Measurements from ENCODE around the gene POMGNT2. TPM values are rescaled to one million over a fixed set of nuclear protein-coding genes. Genes with fewer than 3 reads are reported as not detected.

POMGNT2 gene
- total and polyA plus RNA-seq, 2 donors (not counting 1 experiment from before 2014, with no cell fraction given): 7.9 to 12.7 TPM

DNA sequence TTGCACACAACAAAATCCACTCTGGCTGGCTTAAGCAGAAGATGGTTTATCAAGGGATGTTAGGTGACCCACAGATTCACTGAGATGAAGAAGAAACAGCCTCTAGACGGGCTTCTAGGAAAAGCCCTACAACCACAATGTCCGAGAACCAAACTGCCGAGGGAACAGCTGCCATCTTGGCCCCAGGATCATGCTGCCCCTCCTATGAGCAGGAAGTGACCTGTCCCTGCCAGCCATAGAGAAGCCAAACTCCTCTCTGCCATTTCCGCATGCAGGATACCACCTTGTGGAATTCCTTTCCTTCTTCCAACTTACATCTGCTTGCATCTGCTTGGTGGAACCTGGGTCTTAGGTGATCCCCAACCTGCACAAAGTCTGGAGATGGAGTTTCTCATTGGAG, 11.4 kb upstream of the POMGNT2 start:
- H3K4me2 ChIP-seq (ENCODE audit: extremely low read depth, insufficient read depth, low read length): no peak overlapping the region
- H3K36me3 ChIP-seq (ENCODE audit: control insufficient read depth, insufficient read depth, low read length): no peaks in the 10 kb centered on the region
- H3K4me3 ChIP-seq (replicated peaks in 1 of 4; ENCODE audit: control extremely low read depth in 1 of 4, insufficient read depth in 1 of 4, low read depth in 3 of 4, low read length in 4 of 4): no peak overlapping the region
- H2AFZ ChIP-seq (ENCODE audit: low read length): no peak overlapping the region
- H3K27ac ChIP-seq (ENCODE audit: insufficient read depth, low read length): no peak overlapping the region
- H3K79me2 ChIP-seq (ENCODE audit: control insufficient read depth, insufficient read depth, low read length): no peaks in the 10 kb centered on the region
- peaks cover 4% of the 10 kb centered on the region for H3K27me3 ChIP-seq (ENCODE audit: control insufficient read depth, insufficient read depth, low read length)
- H4K20me1 ChIP-seq (ENCODE audit: control insufficient read depth, extremely low read depth, insufficient read depth, low read length): no peaks in the 10 kb centered on the region
- H3K4me1 ChIP-seq (ENCODE audit: control insufficient read depth, extremely low read depth, insufficient read depth, low read length): no peaks in the 10 kb centered on the region
- no peak for DNase-seq (ENCODE audit: low read depth in 2 of 2)
- TF ChIP-seq, protein P1, sequence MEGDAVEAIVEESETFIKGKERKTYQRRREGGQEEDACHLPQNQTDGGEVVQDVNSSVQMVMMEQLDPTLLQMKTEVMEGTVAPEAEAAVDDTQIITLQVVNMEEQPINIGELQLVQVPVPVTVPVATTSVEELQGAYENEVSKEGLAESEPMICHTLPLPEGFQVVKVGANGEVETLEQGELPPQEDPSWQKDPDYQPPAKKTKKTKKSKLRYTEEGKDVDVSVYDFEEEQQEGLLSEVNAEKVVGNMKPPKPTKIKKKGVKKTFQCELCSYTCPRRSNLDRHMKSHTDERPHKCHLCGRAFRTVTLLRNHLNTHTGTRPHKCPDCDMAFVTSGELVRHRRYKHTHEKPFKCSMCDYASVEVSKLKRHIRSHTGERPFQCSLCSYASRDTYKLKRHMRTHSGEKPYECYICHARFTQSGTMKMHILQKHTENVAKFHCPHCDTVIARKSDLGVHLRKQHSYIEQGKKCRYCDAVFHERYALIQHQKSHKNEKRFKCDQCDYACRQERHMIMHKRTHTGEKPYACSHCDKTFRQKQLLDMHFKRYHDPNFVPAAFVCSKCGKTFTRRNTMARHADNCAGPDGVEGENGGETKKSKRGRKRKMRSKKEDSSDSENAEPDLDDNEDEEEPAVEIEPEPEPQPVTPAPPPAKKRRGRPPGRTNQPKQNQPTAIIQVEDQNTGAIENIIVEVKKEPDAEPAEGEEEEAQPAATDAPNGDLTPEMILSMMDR (conservative IDR thresholded peaks at IDR 0.05 in 1 of 2, IDR thresholded peaks at IDR 0.05 in 1 of 2; ENCODE audit: low read depth in 1 of 2, low read length in 2 of 2): no peak
- no peak for TF ChIP-seq EZH2 (IDR thresholded peaks at IDR 0.05; ENCODE audit: low read length, missing control alignments)
- no peak overlapping the region for H3K9ac ChIP-seq (ENCODE audit: insufficient read depth, low read length)
- H3K9me3 ChIP-seq (ENCODE audit: control insufficient read depth, insufficient read depth, low read depth, low read length): no peaks in the 10 kb centered on the region

DNA sequence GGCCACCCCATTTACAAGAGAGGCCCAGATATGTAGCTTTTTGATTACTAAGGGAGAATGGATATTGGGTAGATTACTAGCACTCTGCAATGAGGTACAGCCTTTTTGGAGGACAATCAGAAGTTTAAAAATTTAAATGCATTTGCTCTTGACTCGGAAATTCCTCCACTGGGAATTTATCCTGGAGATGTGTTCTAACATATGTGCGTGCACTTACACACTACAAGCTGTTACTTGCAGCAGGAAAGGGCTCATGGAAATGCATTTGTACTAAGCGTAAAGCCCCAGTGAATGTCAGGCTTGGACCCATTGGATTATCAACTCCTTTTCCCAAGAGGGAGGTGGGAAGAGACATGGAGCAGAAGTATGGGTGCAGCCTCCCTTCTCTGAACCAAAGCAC, 7.8 kb upstream of the POMGNT2 start:
- Histone ChIP-seq H3K4me2 (ENCODE audit: extremely low read depth, insufficient read depth, low read length) (no peak overlapping the region), H3K9ac (ENCODE audit: insufficient read depth, low read length) (no peak overlapping the region), H2AFZ (ENCODE audit: low read length) (no peak overlapping the region), H3K79me2 (ENCODE audit: control insufficient read depth, insufficient read depth, low read length) (no peaks in the 10 kb centered on the region), H3K27me3 (ENCODE audit: control insufficient read depth, insufficient read depth, low read length) (no peaks in the 10 kb centered on the region), H3K27ac (ENCODE audit: insufficient read depth, low read length) (no peak overlapping the region), H3K4me1 (ENCODE audit: control insufficient read depth, extremely low read depth, insufficient read depth, low read length) (no peaks in the 10 kb centered on the region), H3K4me3 (replicated peaks in 1 of 4; ENCODE audit: control extremely low read depth in 1 of 4, insufficient read depth in 1 of 4, low read depth in 3 of 4, low read length in 4 of 4) (no peak overlapping the region), H3K36me3 (ENCODE audit: control insufficient read depth, insufficient read depth, low read length) (no peaks in the 10 kb centered on the region), H4K20me1 (ENCODE audit: control insufficient read depth, extremely low read depth, insufficient read depth, low read length) (no peaks in the 10 kb centered on the region), H3K9me3 (ENCODE audit: control insufficient read depth, insufficient read depth, low read depth, low read length) (no peaks in the 10 kb centered on the region)
- no peak for DNase-seq (ENCODE audit: low read depth in 2 of 2)
- no peak for TF ChIP-seq EZH2 (IDR thresholded peaks at IDR 0.05; ENCODE audit: low read length, missing control alignments)
- TF ChIP-seq, protein P1 (conservative IDR thresholded peaks at IDR 0.05 in 1 of 2, IDR thresholded peaks at IDR 0.05 in 1 of 2; ENCODE audit: low read depth in 1 of 2, low read length in 2 of 2): no peak

DNA sequence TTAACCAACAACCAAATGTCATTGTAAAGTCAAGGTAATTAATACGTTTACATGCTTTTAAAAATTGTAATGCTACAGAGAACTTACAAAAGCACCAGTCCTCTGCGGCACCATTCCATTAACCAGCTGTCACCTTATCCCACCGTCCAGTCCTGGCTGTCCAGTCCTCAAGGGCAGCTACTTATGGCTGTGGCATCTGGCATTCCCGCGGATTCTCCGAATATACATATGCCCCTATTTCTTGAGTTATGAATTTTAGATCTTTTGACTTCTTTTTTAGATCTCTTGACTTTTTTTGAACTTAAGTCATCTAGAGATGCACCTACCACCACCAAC, 382 bp upstream of the POMGNT2 start:
- peaks cover 3% of the 10 kb centered on the region for H3K4me1 ChIP-seq (ENCODE audit: control insufficient read depth, extremely low read depth, insufficient read depth, low read length)

More for the DNA sequence above, 382 bp upstream of the POMGNT2 start:
- Histone ChIP-seq H3K27me3 (ENCODE audit: control insufficient read depth, insufficient read depth, low read length) (no peaks in the 10 kb centered on the region), H3K4me2 (ENCODE audit: extremely low read depth, insufficient read depth, low read length) (peak overlapping the region; percentile 97), H3K36me3 (ENCODE audit: control insufficient read depth, insufficient read depth, low read length) (no peaks in the 10 kb centered on the region), H4K20me1 (ENCODE audit: control insufficient read depth, extremely low read depth, insufficient read depth, low read length) (no peaks in the 10 kb centered on the region), H3K27ac (ENCODE audit: insufficient read depth, low read length) (no peak overlapping the region), H2AFZ (ENCODE audit: low read length) (peak overlapping the region; percentile 89), H3K79me2 (ENCODE audit: control insufficient read depth, insufficient read depth, low read length) (no peaks in the 10 kb centered on the region), H3K4me3 (replicated peaks in 1 of 4; ENCODE audit: control extremely low read depth in 1 of 4, insufficient read depth in 1 of 4, low read depth in 3 of 4, low read length in 4 of 4) (peak overlapping the region; percentile 44 to 78 (median 68)), H3K9ac (ENCODE audit: insufficient read depth, low read length) (no peak overlapping the region), H3K9me3 (ENCODE audit: control insufficient read depth, insufficient read depth, low read depth, low read length) (no peaks in the 10 kb centered on the region)
- TF ChIP-seq, protein P1 (conservative IDR thresholded peaks at IDR 0.05 in 1 of 2, IDR thresholded peaks at IDR 0.05 in 1 of 2; ENCODE audit: low read depth in 1 of 2, low read length in 2 of 2): no peak
- no peak for TF ChIP-seq EZH2 (IDR thresholded peaks at IDR 0.05; ENCODE audit: low read length, missing control alignments)
- no peak for DNase-seq (ENCODE audit: low read depth in 2 of 2)

Data from fibroblast of lung (primary cell).